ENCODE measurements around the gene PTPRU. TPM values are rescaled to one million over a fixed set of nuclear protein-coding genes. Genes with fewer than 3 reads are reported as not detected.

Gene PTPRU
- total and polyA plus RNA-seq, 4 donors, result 1.6 to 15.1 (median 6.0) TPM

DNA sequence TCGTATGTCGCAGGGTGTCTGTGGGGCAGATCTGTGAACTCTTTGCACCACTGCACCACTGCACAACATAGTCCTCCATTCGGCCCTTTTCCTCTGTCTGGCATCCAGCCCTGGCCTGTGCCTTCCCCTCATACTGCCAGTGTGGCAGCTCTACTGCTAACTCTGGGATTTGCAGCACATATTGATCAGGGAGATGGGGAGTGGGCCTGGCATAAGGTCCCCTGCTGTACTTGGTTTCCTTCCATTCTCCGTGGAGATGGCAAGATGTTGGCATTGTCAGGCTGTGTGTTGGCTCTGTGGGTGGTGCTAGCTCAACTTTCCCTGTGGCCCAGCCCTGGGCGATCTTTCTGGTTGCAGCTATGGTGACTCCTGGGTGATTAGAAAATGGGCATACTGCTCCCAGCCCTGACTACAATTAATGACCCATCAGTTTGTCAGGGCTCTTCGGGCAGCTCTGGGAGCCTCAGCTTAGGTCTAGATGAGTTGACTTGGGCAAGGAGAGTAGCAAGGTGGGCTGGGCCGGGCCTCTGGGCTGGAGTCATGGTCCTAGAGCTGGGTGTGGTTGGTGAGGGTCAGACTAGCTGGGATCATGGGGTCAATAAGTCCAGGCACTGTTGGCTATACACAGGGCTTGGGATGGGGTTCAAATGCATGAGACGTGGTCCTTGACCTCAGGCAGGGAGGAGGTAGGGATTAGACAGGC is 11.4 kb downstream of the PTPRU start:
- 87% methylated on average over 8 of the region's 8 CpGs for WGBS
- H3K9me3 ChIP-seq (ENCODE audit: control insufficient read depth in 4 of 4, low read length in 3 of 4), result no peaks in the 10 kb centered on the region
- no peaks in the 10 kb centered on the region for H3K27me3 ChIP-seq (ENCODE audit: control insufficient read depth in 4 of 4, insufficient read depth in 4 of 4, low read length in 3 of 4)
- H3K36me3 ChIP-seq (ENCODE audit: control insufficient read depth in 4 of 4, insufficient read depth in 3 of 4, low read depth in 1 of 4, low read length in 3 of 4), result no peaks in the 10 kb centered on the region
- no peak overlapping the region for H3K4me3 ChIP-seq (ENCODE audit: low read depth in 1 of 3, low read length in 3 of 3)
- TF ChIP-seq, protein P1, sequence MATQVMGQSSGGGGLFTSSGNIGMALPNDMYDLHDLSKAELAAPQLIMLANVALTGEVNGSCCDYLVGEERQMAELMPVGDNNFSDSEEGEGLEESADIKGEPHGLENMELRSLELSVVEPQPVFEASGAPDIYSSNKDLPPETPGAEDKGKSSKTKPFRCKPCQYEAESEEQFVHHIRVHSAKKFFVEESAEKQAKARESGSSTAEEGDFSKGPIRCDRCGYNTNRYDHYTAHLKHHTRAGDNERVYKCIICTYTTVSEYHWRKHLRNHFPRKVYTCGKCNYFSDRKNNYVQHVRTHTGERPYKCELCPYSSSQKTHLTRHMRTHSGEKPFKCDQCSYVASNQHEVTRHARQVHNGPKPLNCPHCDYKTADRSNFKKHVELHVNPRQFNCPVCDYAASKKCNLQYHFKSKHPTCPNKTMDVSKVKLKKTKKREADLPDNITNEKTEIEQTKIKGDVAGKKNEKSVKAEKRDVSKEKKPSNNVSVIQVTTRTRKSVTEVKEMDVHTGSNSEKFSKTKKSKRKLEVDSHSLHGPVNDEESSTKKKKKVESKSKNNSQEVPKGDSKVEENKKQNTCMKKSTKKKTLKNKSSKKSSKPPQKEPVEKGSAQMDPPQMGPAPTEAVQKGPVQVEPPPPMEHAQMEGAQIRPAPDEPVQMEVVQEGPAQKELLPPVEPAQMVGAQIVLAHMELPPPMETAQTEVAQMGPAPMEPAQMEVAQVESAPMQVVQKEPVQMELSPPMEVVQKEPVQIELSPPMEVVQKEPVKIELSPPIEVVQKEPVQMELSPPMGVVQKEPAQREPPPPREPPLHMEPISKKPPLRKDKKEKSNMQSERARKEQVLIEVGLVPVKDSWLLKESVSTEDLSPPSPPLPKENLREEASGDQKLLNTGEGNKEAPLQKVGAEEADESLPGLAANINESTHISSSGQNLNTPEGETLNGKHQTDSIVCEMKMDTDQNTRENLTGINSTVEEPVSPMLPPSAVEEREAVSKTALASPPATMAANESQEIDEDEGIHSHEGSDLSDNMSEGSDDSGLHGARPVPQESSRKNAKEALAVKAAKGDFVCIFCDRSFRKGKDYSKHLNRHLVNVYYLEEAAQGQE (IDR thresholded peaks at IDR 0.05), result no peak
- TF ChIP-seq, protein P2, sequence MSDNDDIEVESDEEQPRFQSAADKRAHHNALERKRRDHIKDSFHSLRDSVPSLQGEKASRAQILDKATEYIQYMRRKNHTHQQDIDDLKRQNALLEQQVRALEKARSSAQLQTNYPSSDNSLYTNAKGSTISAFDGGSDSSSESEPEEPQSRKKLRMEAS (IDR thresholded peaks at IDR 0.05), result no peak
- TF ChIP-seq, protein P3, sequence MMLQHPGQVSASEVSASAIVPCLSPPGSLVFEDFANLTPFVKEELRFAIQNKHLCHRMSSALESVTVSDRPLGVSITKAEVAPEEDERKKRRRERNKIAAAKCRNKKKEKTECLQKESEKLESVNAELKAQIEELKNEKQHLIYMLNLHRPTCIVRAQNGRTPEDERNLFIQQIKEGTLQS (IDR thresholded peaks at IDR 0.05), result no peak
- no peak for TF ChIP-seq YY1 (IDR thresholded peaks at IDR 0.05)
- no peak for DNase-seq (ENCODE audit: low spot score)
- H3K9ac ChIP-seq (ENCODE audit: low read depth in 1 of 2, low read length in 2 of 2), result no peak overlapping the region
- H3K4me1 ChIP-seq (ENCODE audit: control insufficient read depth in 4 of 4, insufficient read depth in 4 of 4, low read length in 3 of 4), result peaks cover 6 to 27% (median 20%) of the 10 kb centered on the region in 4 donors
- no peak overlapping the region for H3K27ac ChIP-seq (ENCODE audit: low read depth in 1 of 2, low read length in 2 of 2)

DNA sequence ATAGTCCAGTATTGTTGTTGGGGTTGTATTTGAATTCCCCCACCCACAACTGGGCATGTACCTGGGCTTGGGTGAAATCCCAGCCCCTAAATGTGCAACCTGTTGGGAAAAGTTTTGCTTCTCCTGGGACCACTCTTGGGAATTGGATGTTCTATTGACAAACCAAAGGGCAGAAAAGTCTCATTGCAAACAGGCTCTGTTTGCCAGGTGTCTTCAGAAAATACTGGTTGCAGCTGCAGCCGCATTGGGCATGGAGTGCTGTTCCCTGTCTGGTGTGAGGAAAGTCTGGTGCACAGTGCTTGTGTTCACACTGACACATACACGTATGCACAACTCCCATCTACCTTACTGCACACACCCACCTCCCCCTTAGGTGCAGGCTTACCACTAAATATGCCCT is 12.1 kb downstream of the PTPRU start:
- WGBS, result 35% methylated on average over 2 of the region's 2 CpGs
- H3K9ac ChIP-seq (ENCODE audit: low read depth in 1 of 2, low read length in 2 of 2), result no peak overlapping the region
- TF ChIP-seq RXRA (IDR thresholded peaks at IDR 0.05) (peak in 1 of 2 donors; percentile 42), YY1 (IDR thresholded peaks at IDR 0.05) (no peak), HNF4A (conservative IDR thresholded peaks at IDR 0.05) (peak; percentile 25 to 52)
- no peak for DNase-seq (ENCODE audit: low spot score)
- H3K4me1 ChIP-seq (ENCODE audit: control insufficient read depth in 4 of 4, insufficient read depth in 4 of 4, low read length in 3 of 4), result peaks cover 6 to 27% (median 20%) of the 10 kb centered on the region in 4 donors
- no peaks in the 10 kb centered on the region for H3K27me3 ChIP-seq (ENCODE audit: control insufficient read depth in 4 of 4, insufficient read depth in 4 of 4, low read length in 3 of 4)
- H3K9me3 ChIP-seq (ENCODE audit: control insufficient read depth in 4 of 4, low read length in 3 of 4), result no peaks in the 10 kb centered on the region
- no peak overlapping the region for H3K27ac ChIP-seq (ENCODE audit: low read depth in 1 of 2, low read length in 2 of 2)
- no peak overlapping the region for H3K4me3 ChIP-seq (ENCODE audit: low read depth in 1 of 3, low read length in 3 of 3)
- H3K36me3 ChIP-seq (ENCODE audit: control insufficient read depth in 4 of 4, insufficient read depth in 3 of 4, low read depth in 1 of 4, low read length in 3 of 4), result no peaks in the 10 kb centered on the region

DNA sequence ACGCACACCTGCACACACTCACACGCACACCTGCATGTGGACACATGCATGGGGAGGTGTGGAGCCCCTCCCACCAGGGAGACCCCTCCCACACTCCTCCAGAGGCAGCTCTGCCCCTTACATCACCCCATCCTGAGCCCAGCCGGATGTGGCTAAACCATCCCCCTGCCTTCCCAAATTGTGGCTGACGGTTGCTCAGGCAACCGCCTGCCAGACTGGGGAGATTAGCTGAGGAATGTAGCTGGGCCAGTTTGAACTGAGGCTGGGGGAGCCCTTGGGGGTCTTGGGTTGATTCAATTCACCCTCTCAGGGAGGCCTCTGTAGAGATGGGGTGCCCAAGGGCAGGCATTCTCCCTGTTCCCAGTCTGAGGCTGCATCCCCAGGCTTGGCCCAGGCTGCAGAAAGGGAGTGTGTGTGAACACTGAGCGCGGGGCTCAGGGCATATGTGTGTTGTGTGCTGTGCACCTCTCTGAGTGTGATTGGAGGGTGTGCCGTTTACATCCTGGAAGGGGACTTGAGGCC is 12.9 kb downstream of the PTPRU start:
- Histone ChIP-seq H3K4me1 (ENCODE audit: control insufficient read depth in 4 of 4, insufficient read depth in 4 of 4, low read length in 3 of 4) (peaks cover 6 to 27% (median 20%) of the 10 kb centered on the region in 4 donors), H3K4me3 (ENCODE audit: low read depth in 1 of 3, low read length in 3 of 3) (no peak overlapping the region), H3K27ac (ENCODE audit: low read depth in 1 of 2, low read length in 2 of 2) (no peak overlapping the region), H3K36me3 (ENCODE audit: control insufficient read depth in 4 of 4, insufficient read depth in 3 of 4, low read depth in 1 of 4, low read length in 3 of 4) (no peaks in the 10 kb centered on the region), H3K9ac (ENCODE audit: low read depth in 1 of 2, low read length in 2 of 2) (no peak overlapping the region), H3K9me3 (ENCODE audit: control insufficient read depth in 4 of 4, low read length in 3 of 4) (no peaks in the 10 kb centered on the region), H3K27me3 (ENCODE audit: control insufficient read depth in 4 of 4, insufficient read depth in 4 of 4, low read length in 3 of 4) (no peaks in the 10 kb centered on the region)
- TF ChIP-seq FOXA1 (IDR thresholded peaks at IDR 0.05) (no peak), JUND (IDR thresholded peaks at IDR 0.05) (no peak), HNF4A (conservative IDR thresholded peaks at IDR 0.05) (no peak), TAF1 (conservative IDR thresholded peaks at IDR 0.05) (no peak), HNF4G (IDR thresholded peaks at IDR 0.05) (no peak), RXRA (IDR thresholded peaks at IDR 0.05) (no peak)
- TF ChIP-seq, protein P4, sequence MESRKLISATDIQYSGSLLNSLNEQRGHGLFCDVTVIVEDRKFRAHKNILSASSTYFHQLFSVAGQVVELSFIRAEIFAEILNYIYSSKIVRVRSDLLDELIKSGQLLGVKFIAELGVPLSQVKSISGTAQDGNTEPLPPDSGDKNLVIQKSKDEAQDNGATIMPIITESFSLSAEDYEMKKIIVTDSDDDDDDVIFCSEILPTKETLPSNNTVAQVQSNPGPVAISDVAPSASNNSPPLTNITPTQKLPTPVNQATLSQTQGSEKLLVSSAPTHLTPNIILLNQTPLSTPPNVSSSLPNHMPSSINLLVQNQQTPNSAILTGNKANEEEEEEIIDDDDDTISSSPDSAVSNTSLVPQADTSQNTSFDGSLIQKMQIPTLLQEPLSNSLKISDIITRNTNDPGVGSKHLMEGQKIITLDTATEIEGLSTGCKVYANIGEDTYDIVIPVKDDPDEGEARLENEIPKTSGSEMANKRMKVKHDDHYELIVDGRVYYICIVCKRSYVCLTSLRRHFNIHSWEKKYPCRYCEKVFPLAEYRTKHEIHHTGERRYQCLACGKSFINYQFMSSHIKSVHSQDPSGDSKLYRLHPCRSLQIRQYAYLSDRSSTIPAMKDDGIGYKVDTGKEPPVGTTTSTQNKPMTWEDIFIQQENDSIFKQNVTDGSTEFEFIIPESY (IDR thresholded peaks at IDR 0.05), result no peak
- TF ChIP-seq, protein P5, sequence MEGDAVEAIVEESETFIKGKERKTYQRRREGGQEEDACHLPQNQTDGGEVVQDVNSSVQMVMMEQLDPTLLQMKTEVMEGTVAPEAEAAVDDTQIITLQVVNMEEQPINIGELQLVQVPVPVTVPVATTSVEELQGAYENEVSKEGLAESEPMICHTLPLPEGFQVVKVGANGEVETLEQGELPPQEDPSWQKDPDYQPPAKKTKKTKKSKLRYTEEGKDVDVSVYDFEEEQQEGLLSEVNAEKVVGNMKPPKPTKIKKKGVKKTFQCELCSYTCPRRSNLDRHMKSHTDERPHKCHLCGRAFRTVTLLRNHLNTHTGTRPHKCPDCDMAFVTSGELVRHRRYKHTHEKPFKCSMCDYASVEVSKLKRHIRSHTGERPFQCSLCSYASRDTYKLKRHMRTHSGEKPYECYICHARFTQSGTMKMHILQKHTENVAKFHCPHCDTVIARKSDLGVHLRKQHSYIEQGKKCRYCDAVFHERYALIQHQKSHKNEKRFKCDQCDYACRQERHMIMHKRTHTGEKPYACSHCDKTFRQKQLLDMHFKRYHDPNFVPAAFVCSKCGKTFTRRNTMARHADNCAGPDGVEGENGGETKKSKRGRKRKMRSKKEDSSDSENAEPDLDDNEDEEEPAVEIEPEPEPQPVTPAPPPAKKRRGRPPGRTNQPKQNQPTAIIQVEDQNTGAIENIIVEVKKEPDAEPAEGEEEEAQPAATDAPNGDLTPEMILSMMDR (IDR thresholded peaks at IDR 0.05; ENCODE audit: low read depth, low read length, missing input control), result no peak
- DNase-seq (ENCODE audit: low spot score), result no peak
- WGBS, result 83% methylated on average over 8 of the region's 8 CpGs
